Activated naive CD4-positive, alpha-beta T cell treated with anti-CD3 and anti-CD28 coated beads, Interleukin-2, amount 10 ng/mL, durations not matched to agents 7 days and 5 days (primary cell): ENCODE results near the gene NQO1.

Experiments
- CTCF ChIA-PET: fragments of 350-600 bp; sonication (Branson Sonifier 250); formaldehyde crosslinking; loops from one replicate; lab custom pipeline; 2021; ENCODE audit warnings: antibody characterized with exemption; lab: Charles Lee
- DNase-seq: peaks from one replicate; pipeline ENCODE4 v3.0.0-alpha.2; 2020
- H3K27ac Mint-ChIP-seq: one replicate; pipeline ENCODE4 v1.8.0; 2021; ENCODE audit warnings: mild to moderate bottlenecking, moderate library complexity, mixed read lengths
- H3K27me3 Mint-ChIP-seq: one replicate; pipeline ENCODE4 v1.8.0; 2021; ENCODE audit warnings: mild to moderate bottlenecking, mixed read lengths
- H3K36me3 Mint-ChIP-seq: one replicate; pipeline ENCODE4 v1.8.0; 2021; ENCODE audit warnings: mixed read lengths
- H3K4me1 Mint-ChIP-seq: one replicate; pipeline ENCODE4 v1.8.0; 2021; ENCODE audit warnings: mixed read lengths
- H3K4me3 Mint-ChIP-seq: one replicate; pipeline ENCODE4 v1.8.0; 2021; ENCODE audit warnings: mild to moderate bottlenecking, moderate library complexity, mixed read lengths
- H3K9me3 Mint-ChIP-seq: one replicate; pipeline ENCODE4 v1.8.0; 2021; ENCODE audit warnings: mixed read lengths

Gene NQO1

GRCh38 chr16:69725480-69726312 is 664 bp downstream of the NQO1 start:
- Mint-ChIP-seq H3K4me1 (peaks cover 64% of the 10 kb centered on the region), H3K9me3 (no peaks in the 10 kb centered on the region), H3K36me3 (peaks cover 5% of the 10 kb centered on the region), H3K27me3 (no peaks in the 10 kb centered on the region), H3K4me3 (peak overlapping the region; percentile 95), H3K27ac (peak overlapping the region; percentile 98)
- no peak for DNase-seq
- CTCF ChIA-PET = interaction anchor here (0.5 to 3.4 kb wide), 4 partner anchors 8 to 552 kb away, joined by 3 to 20 read pairs (median 3); partner anchors contain the start of gene NOB1

- peaks cover 64% of the 10 kb centered on the region for H3K4me1 Mint-ChIP-seq
- H3K4me3 Mint-ChIP-seq = peak overlapping the region; percentile 95
- H3K27ac Mint-ChIP-seq = peak overlapping the region; percentile 25
- peaks cover 5% of the 10 kb centered on the region for H3K36me3 Mint-ChIP-seq
- CTCF ChIA-PET = interaction anchor here (0.5 to 3.4 kb wide), 2 partner anchors 29 to 553 kb away, joined by 3 to 20 read pairs; partner anchors contain the start of gene NOB1
- no peak for DNase-seq
- H3K9me3 Mint-ChIP-seq = no peaks in the 10 kb centered on the region
- no peaks in the 10 kb centered on the region for H3K27me3 Mint-ChIP-seq
Observed at GRCh38 chr16:69724981-69725479, 1.3 kb downstream of the NQO1 start.

GRCh38 chr16:69724414-69724873 is 1.9 kb downstream of the NQO1 start:
- CTCF ChIA-PET = interaction anchor here (1.2 to 3.4 kb wide), 2 partner anchors 11 to 30 kb away, joined by 3 to 20 read pairs; partner anchors contain the start of gene NOB1
- peak overlapping the region; percentile 37 for H3K27ac Mint-ChIP-seq
- H3K4me1 Mint-ChIP-seq = peaks cover 64% of the 10 kb centered on the region

GRCh38 chr16:69721441-69721957 is 4.9 kb downstream of the NQO1 start:
- Mint-ChIP-seq H3K27ac (no peak overlapping the region), H3K9me3 (no peaks in the 10 kb centered on the region), H3K4me1 (peaks cover 41% of the 10 kb centered on the region), H3K4me3 (no peak overlapping the region), H3K36me3 (peaks cover 8% of the 10 kb centered on the region), H3K27me3 (no peaks in the 10 kb centered on the region)
- CTCF ChIA-PET = no interaction called here
- no peak for DNase-seq

More at GRCh38 chr16:69724414-69724873, 1.9 kb downstream of the NQO1 start:
- Mint-ChIP-seq H3K9me3 (no peaks in the 10 kb centered on the region), H3K27me3 (no peaks in the 10 kb centered on the region), H3K36me3 (peaks cover 3% of the 10 kb centered on the region), H3K4me3 (no peak overlapping the region)
- DNase-seq = no peak

GRCh38 chr16:69720822-69721430 is 5.4 kb downstream of the NQO1 start:
- Mint-ChIP-seq H3K27ac (no peak overlapping the region), H3K4me1 (peaks cover 36% of the 10 kb centered on the region), H3K4me3 (no peak overlapping the region), H3K27me3 (no peaks in the 10 kb centered on the region), H3K36me3 (peaks cover 5% of the 10 kb centered on the region), H3K9me3 (no peaks in the 10 kb centered on the region)
- CTCF ChIA-PET = no interaction called here
- DNase-seq = no peak

- Mint-ChIP-seq H3K27ac (peak overlapping the region; percentile 49), H3K36me3 (peaks cover 8% of the 10 kb centered on the region), H3K4me3 (no peak overlapping the region), H3K9me3 (no peaks in the 10 kb centered on the region), H3K27me3 (no peaks in the 10 kb centered on the region), H3K4me1 (peaks cover 12% of the 10 kb centered on the region)
- DNase-seq = no peak
- CTCF ChIA-PET = interaction anchor here (0.6 to 1.0 kb wide), 2 partner anchors 8 to 31 kb away, joined by 3 read pairs; partner anchors contain the start of gene NQO1
Observed at GRCh38 chr16:69718111-69718764, 8.1 kb downstream of the NQO1 start.

- CTCF ChIA-PET = interaction anchor here (1.0 kb wide), 1 partner anchor 9 kb away, joined by 3 read pairs; the partner anchor contains the start of gene NQO1
- DNase-seq = no peak
- Mint-ChIP-seq H3K36me3 (peaks cover 10% of the 10 kb centered on the region), H3K27me3 (no peaks in the 10 kb centered on the region), H3K4me1 (peaks cover 3% of the 10 kb centered on the region), H3K4me3 (no peak overlapping the region), H3K9me3 (no peaks in the 10 kb centered on the region), H3K27ac (no peak overlapping the region)
Observed at GRCh38 chr16:69717066-69717465, 9.3 kb downstream of the NQO1 start.

GRCh38 chr16:69712914-69713581 is 13.3 kb downstream of the NQO1 start:
- H3K4me1 Mint-ChIP-seq = peaks cover 4% of the 10 kb centered on the region
- H3K36me3 Mint-ChIP-seq = peaks cover 21% of the 10 kb centered on the region
- DNase-seq = no peak

GRCh38 chr16:69712277-69712676 is 14.1 kb downstream of the NQO1 start:
- Mint-ChIP-seq H3K27ac (peak overlapping the region; percentile 28), H3K4me1 (peaks cover 4% of the 10 kb centered on the region), H3K36me3 (peaks cover 21% of the 10 kb centered on the region), H3K9me3 (no peaks in the 10 kb centered on the region), H3K27me3 (no peaks in the 10 kb centered on the region), H3K4me3 (no peak overlapping the region)
- DNase-seq = no peak
- CTCF ChIA-PET = no interaction called here

More at GRCh38 chr16:69712914-69713581, 13.3 kb downstream of the NQO1 start:
- CTCF ChIA-PET = interaction anchor here (0.9 kb wide), 1 partner anchor 11 kb away, joined by 3 read pairs; no protein-coding TSS in a partner anchor
- Mint-ChIP-seq H3K9me3 (no peaks in the 10 kb centered on the region), H3K4me3 (no peak overlapping the region), H3K27ac (no peak overlapping the region), H3K27me3 (no peaks in the 10 kb centered on the region)

- Mint-ChIP-seq H3K36me3 (peaks cover 16% of the 10 kb centered on the region), H3K27me3 (no peaks in the 10 kb centered on the region), H3K9me3 (no peaks in the 10 kb centered on the region), H3K4me1 (peaks cover 4% of the 10 kb centered on the region), H3K27ac (no peak overlapping the region), H3K4me3 (no peak overlapping the region)
- no peak for DNase-seq
- CTCF ChIA-PET = interaction anchor here (1.1 to 6.1 kb wide), 3 partner anchors 15 to 43 kb away, joined by 3 to 48 read pairs (median 5); partner anchors contain the start of gene NOB1
Observed at GRCh38 chr16:69711115-69711740, 15.1 kb downstream of the NQO1 start.

GRCh38 chr16:69709456-69710084 is 16.8 kb downstream of the NQO1 start:
- DNase-seq = no peak
- no peaks in the 10 kb centered on the region for H3K27me3 Mint-ChIP-seq
- H3K36me3 Mint-ChIP-seq = peaks cover 12% of the 10 kb centered on the region
- no peak overlapping the region for H3K4me3 Mint-ChIP-seq
- no peaks in the 10 kb centered on the region for H3K9me3 Mint-ChIP-seq
- H3K4me1 Mint-ChIP-seq = peaks cover 4% of the 10 kb centered on the region
- H3K27ac Mint-ChIP-seq = no peak overlapping the region
- CTCF ChIA-PET = interaction anchor here (0.6 to 6.1 kb wide), 15 partner anchors 10 to 806 kb away, joined by 3 to 48 read pairs (median 3); partner anchors contain the start of gene NOB1

GRCh38 chr16:69707920-69708683 is 18.3 kb downstream of the NQO1 start:
- Mint-ChIP-seq H3K9me3 (no peaks in the 10 kb centered on the region), H3K4me1 (peaks cover 4% of the 10 kb centered on the region), H3K4me3 (no peak overlapping the region), H3K36me3 (peaks cover 16% of the 10 kb centered on the region), H3K27me3 (no peaks in the 10 kb centered on the region), H3K27ac (no peak overlapping the region)
- CTCF ChIA-PET = interaction anchor here (1.1 to 6.1 kb wide), 6 partner anchors 46 to 312 kb away, joined by 3 to 48 read pairs (median 4); partner anchors contain the start of gene NOB1
- no peak for DNase-seq
